IMR-90 (cell line): ENCODE measurements around the gene NT5DC2. TPM values are rescaled to one million over a fixed set of nuclear protein-coding genes. Genes with fewer than 3 reads are reported as not detected.

Experiments used
- ATAC-seq: fragments of 200-7000 bp; cut with Tn5 transposase; 2 replicates; pipeline ENCODE4 v1.9.1; 2020; ENCODE audit warnings: low read depth, mild to moderate bottlenecking, moderate library complexity
- BruUV-seq: library from RNA; stranded (reverse); fragments of 400-500 nt; replicated peaks from 2 replicates; lab custom pipeline; 2021; lab: Mats Ljungman, UMichigan
- CTCF ChIA-PET: fragments of 300-600 bp; formaldehyde crosslinking; extraction: SDS; loops from one replicate; lab custom pipeline; 2021; ENCODE audit warnings: antibody characterized with exemption; lab: Yijun Ruan, JAX
- POLR2A ChIA-PET: fragments of 300-600 bp; sonication (Branson Sonifier 250); formaldehyde crosslinking; loops from one replicate; lab custom pipeline; 2022; ENCODE audit warnings: antibody characterized with exemption; ENCODE audit not compliant: unreplicated experiment; lab: Charles Lee
- DNase-seq: peaks from one replicate; pipeline ENCODE4 v3.0.0; 2013
- H2AFZ ChIP-seq: replicated peaks from 2 replicates; pipeline ENCODE3; 2013; ENCODE audit warnings: low read length, mild to moderate bottlenecking; ENCODE audit not compliant: poor library complexity
- H2AK5ac ChIP-seq: 2 replicates; pipeline ENCODE4 v1.6.1; 2013; ENCODE audit warnings: low read depth, low read length, inconsistent platforms
- H2AK9ac ChIP-seq: replicated peaks from 2 replicates; pipeline ENCODE3; 2013; ENCODE audit warnings: mild to moderate bottlenecking, low read depth, low read length, moderate library complexity; ENCODE audit not compliant: poor library complexity
- H2BK120ac ChIP-seq: 2 replicates; pipeline ENCODE4 v1.6.1; 2013; ENCODE audit warnings: low read depth, low read length, inconsistent platforms
- H2BK15ac ChIP-seq: 3 replicates; pipeline ENCODE4 v1.6.1; 2013; ENCODE audit warnings: low read depth, low read length, inconsistent platforms
- H2BK20ac ChIP-seq: 2 replicates; pipeline ENCODE4 v1.6.1; 2013; ENCODE audit warnings: low read depth, mild to moderate bottlenecking, inconsistent platforms, low read length, moderate library complexity
- H2BK5ac ChIP-seq: 2 replicates; pipeline ENCODE4 v1.6.1; 2013; ENCODE audit warnings: mild to moderate bottlenecking, low read depth, low read length, inconsistent platforms; ENCODE audit not compliant: poor library complexity, severe bottlenecking
- H3K14ac ChIP-seq: replicated peaks from 2 replicates; pipeline ENCODE4 v1.6.1; 2013; ENCODE audit warnings: low read depth, low read length, inconsistent platforms
- H3K18ac ChIP-seq: 2 replicates; pipeline ENCODE4 v1.6.1; 2013; ENCODE audit warnings: low read depth, low read length, control low read depth
- H3K23ac ChIP-seq: 2 replicates; pipeline ENCODE4 v1.6.1; 2013; ENCODE audit warnings: low read depth, low read length, inconsistent platforms
- H3K27ac ChIP-seq: 2 replicates; pipeline ENCODE4 v1.5.1; 2013; ENCODE audit warnings: mild to moderate bottlenecking, control low read depth, low read length; ENCODE audit not compliant: insufficient read depth
- H3K27me3 ChIP-seq: 2 replicates; pipeline ENCODE4 v1.6.1; 2013; ENCODE audit warnings: low read length; ENCODE audit not compliant: control insufficient read depth, insufficient read depth
- H3K36me3 ChIP-seq: 2 replicates; pipeline ENCODE4 v1.6.1; 2013; ENCODE audit warnings: low read length, mixed read lengths; ENCODE audit not compliant: control insufficient read depth, insufficient read depth
- H3K4ac ChIP-seq: 2 replicates; pipeline ENCODE4 v1.6.1; 2013; ENCODE audit warnings: low read depth, low read length, inconsistent platforms
- H3K4me1 ChIP-seq: 2 replicates; pipeline ENCODE4 v1.6.1; 2013; ENCODE audit warnings: low read length, mixed read lengths; ENCODE audit not compliant: control insufficient read depth, insufficient read depth
- H3K4me2 ChIP-seq: 2 replicates; pipeline ENCODE4 v1.6.1; 2013; ENCODE audit warnings: low read depth, mild to moderate bottlenecking, control low read depth, low read length, moderate library complexity
- H3K4me3 ChIP-seq: 2 replicates; pipeline ENCODE4 v1.5.1; 2013; ENCODE audit warnings: low read depth, mild to moderate bottlenecking, control low read depth, low read length, moderate library complexity; ENCODE audit not compliant: insufficient read depth
- H3K56ac ChIP-seq: 2 replicates; pipeline ENCODE4 v1.6.1; 2013; ENCODE audit warnings: low read length, inconsistent platforms; ENCODE audit not compliant: insufficient read depth; ENCODE audit errors: extremely low read depth
- H3K79me1 ChIP-seq, 2 experiments: 2 replicates each; pipeline ENCODE4 v1.6.1; 2013; ENCODE audit warnings: low read length in 2 of 2, inconsistent platforms in 1 of 2, low read depth in 1 of 2
- H3K9ac ChIP-seq: 2 replicates; pipeline ENCODE4 v1.6.1; 2013; ENCODE audit warnings: low read depth, low read length, control low read depth
- H3K9me1 ChIP-seq: 2 replicates; pipeline ENCODE4 v1.6.1; 2013; ENCODE audit warnings: low read length, inconsistent platforms; ENCODE audit not compliant: insufficient read depth
- H3K9me3 ChIP-seq: 2 replicates; pipeline ENCODE4 v1.6.1; 2013; ENCODE audit warnings: low read length; ENCODE audit not compliant: control insufficient read depth, insufficient read depth
- H4K20me1 ChIP-seq: 2 replicates; pipeline ENCODE4 v1.6.1; 2013; ENCODE audit warnings: low read length, inconsistent platforms; ENCODE audit not compliant: insufficient read depth
- H4K5ac ChIP-seq: 2 replicates; pipeline ENCODE4 v1.6.1; 2013; ENCODE audit warnings: mild to moderate bottlenecking, low read depth, low read length, control low read depth
- H4K8ac ChIP-seq, 2 experiments: 2 replicates each; pipeline ENCODE4 v1.6.1; 2013; ENCODE audit warnings: low read depth in 2 of 2, low read length in 2 of 2, control low read depth in 1 of 2, inconsistent platforms in 1 of 2
- H4K91ac ChIP-seq: 2 replicates; pipeline ENCODE4 v1.6.1; 2013; ENCODE audit warnings: low read depth, low read length, inconsistent platforms; ENCODE audit not compliant: insufficient read depth
- SMC3 ChIP-seq: fragments of 150-350 bp; IDR thresholded peaks from 2 replicates; pipeline ENCODE4 v1.6.1; 2016; ENCODE audit warnings: low read depth, mild to moderate bottlenecking, antibody characterized with exemption, low read length, moderate library complexity
- WGBS, 2 experiments: methylation state at CpG; one replicate each; pipeline versions ENCODE4 v1.1.5 to v1.1.7; 2013; ENCODE audit warnings: missing lambda C conversion rate in 2 of 2; ENCODE audit not compliant: insufficient read length in 1 of 2; ENCODE audit errors: extremely low coverage in 2 of 2; 5-methylcytosine and 5-hydroxymethylcytosine counted together
- dilution Hi-C: fragments of 300-500 bp; cut with HindIII; formaldehyde crosslinking; loops from one replicate; pipeline ENCODE4 v1.14.3; 2018; ENCODE audit warnings: low sequenced_read_pairs; ENCODE audit not compliant: unreplicated experiment
- in situ Hi-C: fragments of 300-500 bp; cut with MboI; formaldehyde crosslinking; loops from 3 replicates; pipeline ENCODE4 v1.14.3; 2019; ENCODE audit warnings: low sequenced_read_pairs, inconsistent platforms, mixed read lengths
- intact Hi-C: fragments of 100-400 bp; cut with micrococcal nuclease; formaldehyde crosslinking; loops from 2 replicates; pipeline ENCODE4 v1.10.0; 2022
- polyA plus RNA-seq, 3 experiments: library from polyadenylated mRNA; depleted of rRNA; stranded (reverse); fragments of >200 nt; gene quantifications; 2 replicates each; pipeline ENCODE4 v1.2.3, GENCODE V29; 2012; ENCODE audit warnings: low replicate concordance in 1 of 3
- total RNA-seq: library from RNA; depleted of rRNA; stranded (reverse); fragments of >200 nt; gene quantifications from 2 replicates; pipeline ENCODE4 v1.2.3, GENCODE V29; 2012

The NT5DC2 gene
- total and polyA plus RNA-seq, 2 of the 4 experiments (the other 2 are of a cell fraction), result 161 to 200 TPM

GRCh38 chr3:52517796-52518722 is 15.6 kb downstream of the NT5DC2 start:
- no peak overlapping the region for H3K56ac ChIP-seq
- H3K23ac ChIP-seq, result no peak overlapping the region
- H4K91ac ChIP-seq, result no peak overlapping the region
- BruUV-seq, result no TSS peak
- no peaks in the 10 kb centered on the region for H3K79me1 ChIP-seq
- H4K8ac ChIP-seq, result no peak overlapping the region
- H2BK5ac ChIP-seq, result no peak overlapping the region
- intact Hi-C loops, result no loop called here
- no peaks in the 10 kb centered on the region; the same call in 1 of the 2 replicates for H3K9me1 ChIP-seq
- ChIA-PET CTCF (no interaction called here), POLR2A (no interaction called here)
- no peak overlapping the region for H3K4ac ChIP-seq
- H4K20me1 ChIP-seq, result no peaks in the 10 kb centered on the region
- no peak overlapping the region for H3K4me3 ChIP-seq
- H2AFZ ChIP-seq, result peak overlapping the region; percentile 83
- peaks cover under 1% of the 10 kb centered on the region; the same call in 1 of the 2 replicates for H3K36me3 ChIP-seq
- H3K27ac ChIP-seq, result no peak overlapping the region
- dilution Hi-C loops, result no loop called here
- no peak for TF ChIP-seq SMC3
- H3K4me1 ChIP-seq, result peaks cover 1% of the 10 kb centered on the region; the same call in 1 of the 2 replicates
- H2AK9ac ChIP-seq, result no peak overlapping the region
- H2BK120ac ChIP-seq, result no peak overlapping the region
- no peak overlapping the region for H3K14ac ChIP-seq
- H2AK5ac ChIP-seq, result no peak overlapping the region
- H3K9ac ChIP-seq, result no peak overlapping the region
- H3K27me3 ChIP-seq, result peaks cover 21% of the 10 kb centered on the region
- H3K18ac ChIP-seq, result no peak overlapping the region
- no peak overlapping the region for H2BK20ac ChIP-seq
- no peak overlapping the region for H3K4me2 ChIP-seq
- in situ Hi-C loops, result no loop called here
- DNase-seq (no peak), ATAC-seq (no peak; the same call in 1 of the 2 replicates)
- H4K5ac ChIP-seq, result no peak overlapping the region
- H2BK15ac ChIP-seq, result no peak overlapping the region
- no peaks in the 10 kb centered on the region for H3K9me3 ChIP-seq
- 77% methylated on average over 18 of the region's 25 CpGs; no CpG with 5 or more reads in 1 of the 2 experiments for WGBS, 2 experiments
